DND-41 (cell line): ENCODE measurements around the gene TSHZ2.

ENCODE experiments used
- EZH2 ChIP-seq: IDR thresholded peaks from 3 replicates; pipeline ENCODE4 v1.6.1; 2012; ENCODE audit warnings: borderline replicate concordance, low read depth, mild to moderate bottlenecking, moderate library complexity, low read length, inconsistent platforms; ENCODE audit not compliant: severe bottlenecking
- TF ChIP-seq, protein P1 (sequence below): IDR thresholded peaks from 2 replicates; pipeline ENCODE4 v1.5.1; 2012; ENCODE audit warnings: borderline replicate concordance, low read length, moderate library complexity, mild to moderate bottlenecking; ENCODE audit not compliant: poor library complexity, severe bottlenecking; ENCODE audit errors: extremely low read depth

DNA sequence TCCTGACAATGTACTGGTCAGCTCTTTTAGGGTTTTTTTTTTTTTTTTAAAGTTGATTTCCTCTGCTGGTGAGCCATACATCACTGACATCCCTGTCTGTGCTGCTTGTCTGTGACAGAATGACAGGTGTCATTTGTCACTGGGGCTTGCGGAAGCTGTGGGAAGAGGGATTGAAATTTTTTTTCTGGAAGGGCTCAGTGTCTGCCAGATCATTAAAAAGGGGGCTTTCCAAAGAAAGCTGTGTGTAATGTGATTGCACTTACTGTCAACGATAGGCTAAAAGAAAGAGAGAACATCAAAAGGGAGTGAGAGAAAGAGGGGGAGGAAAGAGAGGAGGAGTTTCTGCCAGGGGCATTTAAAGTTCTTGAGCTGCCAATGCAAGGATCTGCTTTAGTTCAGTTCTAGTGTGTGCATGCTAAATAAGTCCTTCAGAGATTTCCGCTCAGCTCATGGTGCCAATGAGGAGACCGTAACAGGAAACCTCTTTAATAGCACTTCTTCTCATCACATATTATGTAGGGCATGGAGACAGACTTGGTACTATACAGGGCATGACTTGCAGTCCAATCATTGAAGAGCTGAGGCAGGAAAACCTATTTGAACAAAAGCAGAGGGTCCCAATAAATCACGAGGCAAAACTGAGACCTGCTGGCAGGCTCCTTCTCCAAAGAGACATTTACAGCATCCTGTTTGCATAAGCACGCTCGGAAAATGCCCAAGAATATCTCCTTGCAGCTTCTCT lies 177.2 kb downstream of the TSHZ2 start:
- TF ChIP-seq, protein P1, sequence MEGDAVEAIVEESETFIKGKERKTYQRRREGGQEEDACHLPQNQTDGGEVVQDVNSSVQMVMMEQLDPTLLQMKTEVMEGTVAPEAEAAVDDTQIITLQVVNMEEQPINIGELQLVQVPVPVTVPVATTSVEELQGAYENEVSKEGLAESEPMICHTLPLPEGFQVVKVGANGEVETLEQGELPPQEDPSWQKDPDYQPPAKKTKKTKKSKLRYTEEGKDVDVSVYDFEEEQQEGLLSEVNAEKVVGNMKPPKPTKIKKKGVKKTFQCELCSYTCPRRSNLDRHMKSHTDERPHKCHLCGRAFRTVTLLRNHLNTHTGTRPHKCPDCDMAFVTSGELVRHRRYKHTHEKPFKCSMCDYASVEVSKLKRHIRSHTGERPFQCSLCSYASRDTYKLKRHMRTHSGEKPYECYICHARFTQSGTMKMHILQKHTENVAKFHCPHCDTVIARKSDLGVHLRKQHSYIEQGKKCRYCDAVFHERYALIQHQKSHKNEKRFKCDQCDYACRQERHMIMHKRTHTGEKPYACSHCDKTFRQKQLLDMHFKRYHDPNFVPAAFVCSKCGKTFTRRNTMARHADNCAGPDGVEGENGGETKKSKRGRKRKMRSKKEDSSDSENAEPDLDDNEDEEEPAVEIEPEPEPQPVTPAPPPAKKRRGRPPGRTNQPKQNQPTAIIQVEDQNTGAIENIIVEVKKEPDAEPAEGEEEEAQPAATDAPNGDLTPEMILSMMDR, result no peak
- TF ChIP-seq EZH2, result no peak
